Aorta (tissue), 5 donors: Measurements from ENCODE around the gene GGACT. TPM values are rescaled to one million over a fixed set of nuclear protein-coding genes. Genes with fewer than 3 reads are reported as not detected.

ENCODE experiments used
- ATAC-seq: fragments of 200-7000 bp; cut with Tn5 transposase; one replicate; pipeline ENCODE4 v1.9.1; 2022; ENCODE audit warnings: moderate library complexity; ENCODE audit not compliant: low FRiP score
- DNase-seq, 2 donors: peaks; one replicate each; pipeline ENCODE4 v3.0.0-alpha.2; 2020
- H3K27ac ChIP-seq, 2 donors: one replicate each; pipeline ENCODE4 v1.5.1; 2013; ENCODE audit warnings: low read length in 2 of 2, mild to moderate bottlenecking in 2 of 2, moderate library complexity in 2 of 2, control low read depth in 1 of 2, inconsistent platforms in 1 of 2, low read depth in 1 of 2
- H3K27me3 ChIP-seq, 2 donors: one replicate each; pipeline ENCODE4 v1.6.1; 2013; ENCODE audit warnings: control low read depth in 1 of 2, low read length in 1 of 2, mild to moderate bottlenecking in 1 of 2, moderate library complexity in 1 of 2; ENCODE audit not compliant: insufficient read depth in 2 of 2, control insufficient read depth in 1 of 2
- H3K36me3 ChIP-seq, 2 donors: one replicate each; pipeline ENCODE4 v1.6.1; 2013; ENCODE audit warnings: control low read depth in 1 of 2, low read length in 1 of 2, mild to moderate bottlenecking in 1 of 2; ENCODE audit not compliant: insufficient read depth in 2 of 2, control insufficient read depth in 1 of 2
- H3K4me1 ChIP-seq, 2 donors: one replicate each; pipeline ENCODE4 v1.6.1; 2013; ENCODE audit warnings: low read length in 2 of 2, control low read depth in 1 of 2, mild to moderate bottlenecking in 1 of 2, moderate library complexity in 1 of 2; ENCODE audit not compliant: insufficient read depth in 2 of 2, control insufficient read depth in 1 of 2
- H3K4me3 ChIP-seq, 2 donors: one replicate each; pipeline ENCODE4 v1.5.1; 2013; ENCODE audit warnings: low read length in 2 of 2, control low read depth in 1 of 2, mild to moderate bottlenecking in 1 of 2
- H3K9me3 ChIP-seq: one replicate; pipeline ENCODE4 v1.6.1; 2013; ENCODE audit warnings: mild to moderate bottlenecking, low read length; ENCODE audit not compliant: control insufficient read depth
- WGBS, 2 donors: extraction: QIAGEN DNeasy Blood & Tissue Kit; methylation state at CpG; one replicate each; pipeline ENCODE4 v1.1.7; 2013; 5-methylcytosine and 5-hydroxymethylcytosine counted together
- intact Hi-C, 2 donors: fragments of 100-400 bp; cut with DNase I; formaldehyde crosslinking; loops; one replicate each; pipeline versions ENCODE4 v1.14.2 to v1.15.0; 2022
- polyA plus RNA-seq, 2 donors: library from polyadenylated mRNA; stranded (reverse); fragments of 200-250 nt; gene quantifications; one replicate each; pipeline ENCODE4 v1.2.3, GENCODE V29; 2013
- total RNA-seq, 2 donors: library from RNA; stranded (reverse); fragmentation: NEBNext Ultra II Directional; extraction: Animal tissue kit (Norgen Biotek cat#: 25700); gene quantifications; one replicate each; pipeline ENCODE4 v1.2.1, GENCODE V29; 2021
- donor health status: healthy with polysubstance abuse.
- donor health status: Bipolar disorder and iron deficiency.
- donor health status: DM: no; HTN: no; CAD: no.
- donor health status: DM: no; HTN: no; CAD: no.
- donor health status: DM: yes; HTN: yes; CAD: no.

Gene GGACT
- total and polyA plus RNA-seq, 4 donors, result 0.75 to 5.3 (median 2.8) TPM

- Histone ChIP-seq H3K27me3 (no peaks in the 10 kb centered on the region), H3K4me1 (no peaks in the 10 kb centered on the region), H3K27ac (no peak overlapping the region), H3K9me3 (no peaks in the 10 kb centered on the region), H3K4me3 (no peak overlapping the region), H3K36me3 (no peaks in the 10 kb centered on the region)
- intact Hi-C loops, result no loop called here
- 93 to 95% methylated on average over 7 of the region's 7 CpGs for WGBS, 2 donors
- no peak for DNase-seq
- no peak for ATAC-seq
Measured at GRCh38 chr13:100493418-100493817, 95.2 kb downstream of the GGACT start.

- no peaks in the 10 kb centered on the region for H3K4me1 ChIP-seq
- H3K27ac ChIP-seq, result no peak overlapping the region
- 85 to 86% methylated on average over 8 of the region's 8 CpGs for WGBS, 2 donors
- H3K27me3 ChIP-seq, result no peaks in the 10 kb centered on the region
- no peaks in the 10 kb centered on the region for H3K9me3 ChIP-seq
- ATAC-seq (peak; percentile 68), DNase-seq (no peak)
- intact Hi-C loops, result no loop called here
- H3K4me3 ChIP-seq, result no peak overlapping the region
- H3K36me3 ChIP-seq, result no peaks in the 10 kb centered on the region
Measured at GRCh38 chr13:100491164-100491842, 97.3 kb downstream of the GGACT start.

DNA sequence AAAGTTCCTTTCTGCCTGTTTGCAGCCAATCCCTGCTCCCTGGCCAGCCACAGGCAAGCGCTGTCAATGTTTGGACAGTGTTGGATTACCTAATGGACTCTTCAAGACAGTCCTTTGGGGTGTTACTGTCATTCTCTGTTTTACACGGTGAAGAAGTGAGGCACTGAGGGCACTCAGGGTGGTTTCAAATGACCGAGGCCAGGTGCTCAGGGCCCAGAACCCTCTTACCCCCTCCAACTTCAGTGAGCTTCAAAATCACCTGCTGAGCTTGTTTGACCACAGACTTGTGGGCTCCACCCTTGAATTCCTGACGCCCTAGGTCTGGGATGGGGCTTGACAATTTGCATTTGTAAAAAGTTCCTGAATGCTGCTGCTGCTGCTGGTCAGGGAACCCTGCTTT is 97.9 kb downstream of the GGACT start:
- 74% methylated on average over 4 of the region's 4 CpGs for WGBS, 2 donors
- no peak for DNase-seq
- Histone ChIP-seq H3K27me3 (no peaks in the 10 kb centered on the region), H3K4me1 (no peaks in the 10 kb centered on the region), H3K27ac (no peak overlapping the region), H3K4me3 (no peak overlapping the region), H3K36me3 (no peaks in the 10 kb centered on the region), H3K9me3 (no peaks in the 10 kb centered on the region)
- no peak for ATAC-seq
- intact Hi-C loops, result no loop called here

DNA sequence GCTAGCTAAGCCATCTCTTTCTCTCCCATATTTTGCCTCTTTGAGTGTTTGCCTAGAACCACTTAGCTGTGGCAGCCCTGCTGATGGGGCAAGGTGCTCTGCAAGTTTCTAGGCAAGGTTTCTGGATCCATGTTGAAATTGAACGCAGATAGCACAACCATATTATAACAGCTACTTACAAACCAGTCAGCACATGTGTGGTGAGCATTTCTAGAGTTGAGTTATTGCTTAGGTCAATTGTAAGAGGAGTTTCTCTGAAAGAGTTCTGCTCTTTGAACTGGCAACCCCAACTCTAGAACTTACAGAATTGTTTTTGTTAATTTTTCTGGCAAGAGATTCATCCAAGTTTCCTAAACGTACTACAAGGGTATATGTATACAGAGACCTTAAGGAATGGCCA is 103.3 kb downstream of the GGACT start:
- H3K9me3 ChIP-seq, result no peaks in the 10 kb centered on the region
- intact Hi-C loops, result no loop called here
- 87 to 90% methylated on average over 2 of the region's 2 CpGs for WGBS, 2 donors
- H3K4me1 ChIP-seq, result no peaks in the 10 kb centered on the region
- no peak overlapping the region for H3K27ac ChIP-seq
- ATAC-seq, result no peak
- no peak overlapping the region for H3K4me3 ChIP-seq
- no peaks in the 10 kb centered on the region for H3K36me3 ChIP-seq
- no peaks in the 10 kb centered on the region for H3K27me3 ChIP-seq
- no peak for DNase-seq

DNA sequence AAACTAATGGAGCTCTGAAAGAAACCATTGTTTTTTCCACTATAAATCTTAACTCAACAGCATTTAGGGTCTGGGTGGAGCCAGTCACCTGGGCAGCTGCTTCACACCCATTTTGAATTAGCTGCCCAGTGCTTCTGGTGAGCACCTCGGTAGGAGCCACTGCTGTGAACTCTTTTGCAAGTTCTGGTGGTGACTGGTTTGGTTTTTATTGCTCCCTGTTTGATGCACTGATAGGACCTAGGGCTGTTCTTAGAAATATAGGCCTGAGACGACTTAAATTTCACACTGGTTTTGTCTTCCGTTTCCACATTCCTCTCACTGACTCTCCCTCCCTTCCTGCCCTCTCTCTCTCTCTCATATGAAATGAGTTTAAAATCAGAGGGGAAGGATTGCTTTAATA is 103.9 kb downstream of the GGACT start:
- intact Hi-C loops, result no loop called here

GRCh38 chr13:100483841-100484381 is 104.7 kb downstream of the GGACT start:
- Histone ChIP-seq H3K27ac (no peak overlapping the region), H3K4me3 (no peak overlapping the region), H3K27me3 (no peaks in the 10 kb centered on the region), H3K9me3 (no peaks in the 10 kb centered on the region), H3K4me1 (no peaks in the 10 kb centered on the region), H3K36me3 (no peaks in the 10 kb centered on the region)
- WGBS, 2 donors, result 70 to 82% methylated on average over 8 of the region's 8 CpGs
- intact Hi-C loops, result no loop called here
- ATAC-seq, result no peak
- no peak for DNase-seq

More for the DNA sequence above, 103.9 kb downstream of the GGACT start:
- Histone ChIP-seq H3K4me1 (no peaks in the 10 kb centered on the region), H3K27me3 (no peaks in the 10 kb centered on the region), H3K27ac (no peak overlapping the region), H3K4me3 (no peak overlapping the region), H3K9me3 (no peaks in the 10 kb centered on the region), H3K36me3 (no peaks in the 10 kb centered on the region)
- 85 to 88% methylated on average over 3 of the region's 3 CpGs for WGBS, 2 donors
- ATAC-seq, result no peak
- no peak for DNase-seq

- no peaks in the 10 kb centered on the region for H3K9me3 ChIP-seq
- no peaks in the 10 kb centered on the region for H3K4me1 ChIP-seq
- no peak overlapping the region for H3K27ac ChIP-seq
- intact Hi-C loops, result no loop called here
- no peaks in the 10 kb centered on the region for H3K27me3 ChIP-seq
- no peaks in the 10 kb centered on the region for H3K36me3 ChIP-seq
- WGBS, 2 donors, result 70 to 75% methylated on average over 6 of the region's 6 CpGs
- DNase-seq (no peak), ATAC-seq (no peak)
- no peak overlapping the region for H3K4me3 ChIP-seq
Measured at GRCh38 chr13:100483139-100483538, 105.5 kb downstream of the GGACT start.

DNA sequence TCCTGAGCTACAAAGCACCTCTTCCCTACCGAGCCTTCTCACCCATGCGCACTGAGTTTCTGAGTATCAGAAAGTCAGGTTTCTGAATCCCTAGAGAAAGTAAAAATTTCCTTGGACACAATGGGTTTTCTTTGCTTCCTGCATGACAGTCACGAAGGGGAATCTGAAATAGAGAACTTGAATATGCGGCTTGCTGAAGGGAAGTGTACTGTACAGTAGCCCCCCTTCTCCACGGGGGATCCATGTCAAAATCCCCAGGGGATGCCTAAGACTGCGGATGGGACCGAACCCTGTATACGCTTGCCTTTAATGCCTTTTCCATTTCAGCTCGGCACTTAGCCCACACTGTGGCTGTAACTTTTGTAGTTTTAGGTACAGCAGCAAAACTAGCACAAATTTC is 107.9 kb downstream of the GGACT start:
- H3K4me1 ChIP-seq, result no peaks in the 10 kb centered on the region
- no peaks in the 10 kb centered on the region for H3K27me3 ChIP-seq
- no peak overlapping the region for H3K4me3 ChIP-seq
- 91 to 94% methylated on average over 9 of the region's 9 CpGs for WGBS, 2 donors
- no peak for DNase-seq
- H3K9me3 ChIP-seq, result no peaks in the 10 kb centered on the region
- no peak overlapping the region for H3K27ac ChIP-seq
- no peaks in the 10 kb centered on the region for H3K36me3 ChIP-seq
- intact Hi-C loops, result no loop called here
- ATAC-seq, result no peak
